DMS153 treated with DMSO at 0.1 percent for 48 hours (cell line): ENCODE data around the gene MAT1A.
"Not testable (repeated sequence)": the region's sequence is repeated elsewhere in the genome, so short reads cannot be mapped to it uniquely, and the experiment has no call there.

Experiments used
- DNase-seq: peaks from one replicate; lab custom pipeline; 2025; ENCODE audit not compliant: unreplicated experiment; lab: John Stamatoyannopoulos, UW

MAT1A gene

DNA sequence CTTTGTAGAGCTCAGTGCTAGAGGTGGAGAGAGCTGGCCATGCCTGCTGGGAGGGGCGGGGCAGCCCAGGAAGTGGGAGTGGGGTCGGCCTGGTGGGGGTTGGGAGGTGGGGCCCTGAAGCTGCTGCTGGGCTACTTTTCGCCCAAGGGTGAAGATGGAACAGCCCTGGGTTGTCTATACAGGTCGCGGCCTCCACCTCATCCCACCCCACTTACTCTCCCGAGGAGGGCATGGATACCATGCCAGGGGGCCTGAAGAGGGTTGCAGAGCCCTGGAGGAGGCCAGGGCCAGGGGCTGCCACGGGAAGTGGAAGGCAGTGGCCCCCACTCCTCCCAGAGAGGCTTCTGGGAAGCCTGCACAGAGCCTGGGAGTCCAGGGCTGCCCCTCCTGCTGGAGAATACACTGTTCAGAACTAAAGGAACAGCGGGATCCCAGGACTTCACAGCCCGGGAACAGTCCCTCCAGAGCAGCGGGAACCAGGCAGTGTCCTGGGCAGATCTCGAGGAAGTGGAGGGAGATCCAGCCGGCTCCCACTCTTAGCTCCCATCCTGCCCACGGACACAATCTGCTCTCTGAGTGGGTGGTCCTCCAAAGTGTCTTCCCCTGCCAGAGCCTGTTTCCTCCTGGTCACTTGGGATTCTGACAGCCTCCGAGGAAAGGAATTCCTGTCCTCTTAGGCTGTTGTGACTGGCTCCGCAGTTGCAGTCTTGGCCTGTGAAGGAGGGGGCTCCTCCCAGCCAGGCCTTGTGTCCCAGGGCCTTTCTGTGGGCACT is 23.5 kb downstream of the MAT1A start:
- no peak for DNase-seq

DNA sequence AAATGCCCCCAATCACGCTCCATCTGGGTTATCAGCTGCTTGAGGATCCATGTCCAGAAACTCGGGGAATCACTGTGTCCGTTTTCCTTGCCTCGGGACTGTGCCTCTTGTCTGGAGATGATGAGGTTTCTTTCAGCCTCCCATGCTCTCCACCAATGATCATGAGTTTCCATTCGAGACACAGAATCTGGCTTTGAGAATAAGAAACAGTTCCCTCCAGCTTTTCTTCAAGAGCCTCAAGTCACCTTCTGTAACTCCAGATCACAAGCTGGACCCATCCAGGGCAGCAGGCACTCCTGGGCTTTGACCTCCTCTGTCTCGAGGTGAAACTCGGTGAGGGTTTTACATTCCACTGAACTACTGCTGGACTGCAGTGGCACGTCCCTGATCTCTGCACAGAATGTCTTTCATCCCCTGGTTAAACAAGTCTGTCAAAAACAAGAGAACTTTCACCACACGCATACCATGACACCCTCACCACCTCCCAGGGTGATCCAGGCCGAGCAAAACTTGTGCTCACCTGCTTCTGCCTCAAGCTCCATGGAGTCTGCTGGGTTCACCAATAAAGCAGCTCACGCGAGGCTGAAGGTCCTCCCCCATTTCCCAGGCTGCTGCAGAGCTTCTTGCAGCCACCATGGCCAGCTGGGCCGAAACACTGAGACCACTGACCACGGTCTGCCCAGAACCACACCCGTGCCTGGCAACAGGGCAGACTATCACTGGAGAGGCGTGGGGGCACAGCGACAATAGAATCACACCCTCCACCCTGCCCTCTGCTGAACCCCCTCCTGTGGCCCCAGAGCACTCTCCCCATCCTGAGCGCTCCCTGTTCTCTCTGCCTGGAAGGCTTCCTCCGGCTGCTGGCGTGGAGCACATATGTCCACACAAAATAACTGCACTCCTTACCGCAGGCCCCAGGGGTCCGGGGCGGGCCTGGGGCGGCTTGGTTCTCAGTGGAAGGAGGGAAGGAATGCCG is 25.1 kb downstream of the MAT1A start:
- no peak for DNase-seq

DNA sequence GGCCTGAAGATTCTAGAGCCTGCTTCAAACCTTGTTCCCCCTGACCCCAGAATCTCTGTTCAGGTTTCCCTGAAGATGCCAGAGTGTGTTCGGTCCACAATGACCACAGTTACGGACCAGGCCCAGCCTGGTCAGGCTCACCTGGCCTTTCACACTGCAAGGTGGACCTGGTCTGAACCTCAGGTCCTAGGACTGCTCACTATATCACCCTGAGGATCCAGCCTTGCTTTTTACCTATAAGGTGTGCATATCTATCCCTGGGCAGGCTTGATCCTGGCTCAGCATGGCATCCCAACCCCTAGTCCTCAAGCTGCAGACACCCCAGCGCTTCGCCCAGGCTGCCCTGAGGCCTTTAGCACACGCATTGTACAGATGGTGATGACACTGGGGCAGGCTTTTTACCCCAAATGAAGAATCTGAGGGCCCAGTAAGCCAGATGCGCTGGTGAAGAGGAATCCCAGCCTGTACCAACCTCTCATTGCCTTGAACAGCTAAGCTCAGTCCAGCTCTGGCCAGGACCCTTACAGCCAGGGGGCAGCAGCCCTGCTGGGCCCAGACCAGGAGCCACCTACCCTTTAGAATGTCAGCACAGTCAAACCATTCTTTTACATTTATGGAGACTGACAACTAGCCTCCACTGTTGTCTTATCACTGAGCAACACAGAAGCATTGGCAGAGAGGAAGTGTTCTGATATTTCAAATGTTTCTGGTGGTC is 28.0 kb downstream of the MAT1A start:
- no peak for DNase-seq

DNA sequence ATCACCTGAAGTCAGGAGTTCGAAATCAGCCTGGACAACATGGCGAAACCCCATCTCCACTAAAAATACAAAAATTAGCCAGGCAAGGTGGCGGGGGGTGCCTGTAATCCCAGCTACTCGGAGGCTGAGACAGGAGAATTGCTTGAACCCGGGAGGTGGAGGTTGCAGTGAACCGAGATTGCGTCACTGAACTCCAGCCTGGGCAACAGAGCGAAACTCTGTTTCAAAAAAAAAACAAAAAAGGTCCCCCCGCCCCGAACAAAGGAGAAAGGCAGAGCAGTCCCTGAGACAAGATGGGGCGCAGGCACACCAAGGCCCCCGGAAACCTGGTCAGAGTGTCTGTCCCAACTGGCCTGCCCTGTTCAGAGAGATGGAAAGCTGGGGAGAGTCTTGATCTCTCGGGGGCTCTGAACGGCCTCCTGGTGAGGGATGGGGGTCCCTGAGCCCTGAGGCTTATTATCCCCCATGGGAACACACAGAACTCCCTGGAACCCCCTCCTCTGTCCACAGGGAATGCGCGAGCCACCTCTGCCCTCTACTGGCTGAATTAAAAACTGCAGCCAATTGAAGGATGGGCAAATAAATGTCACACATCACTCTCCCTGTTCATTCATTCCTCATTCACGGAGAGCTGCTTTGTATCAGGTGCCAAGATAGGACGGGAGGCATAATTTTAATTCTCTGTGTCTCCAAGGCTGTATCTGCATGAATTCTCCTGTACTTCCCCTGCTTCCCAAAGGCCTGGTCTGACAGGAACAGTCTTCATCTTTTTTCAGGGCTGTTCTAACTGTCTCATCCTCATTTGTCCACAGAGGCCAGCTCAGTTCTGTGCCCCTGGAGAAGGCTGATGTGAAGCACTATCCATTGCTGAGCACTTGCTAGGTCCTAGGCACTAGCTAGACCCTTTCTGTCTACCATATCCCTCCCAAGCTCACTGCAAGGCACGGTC is 28.9 kb downstream of the MAT1A start:
- peak; percentile 16 for DNase-seq

DNA sequence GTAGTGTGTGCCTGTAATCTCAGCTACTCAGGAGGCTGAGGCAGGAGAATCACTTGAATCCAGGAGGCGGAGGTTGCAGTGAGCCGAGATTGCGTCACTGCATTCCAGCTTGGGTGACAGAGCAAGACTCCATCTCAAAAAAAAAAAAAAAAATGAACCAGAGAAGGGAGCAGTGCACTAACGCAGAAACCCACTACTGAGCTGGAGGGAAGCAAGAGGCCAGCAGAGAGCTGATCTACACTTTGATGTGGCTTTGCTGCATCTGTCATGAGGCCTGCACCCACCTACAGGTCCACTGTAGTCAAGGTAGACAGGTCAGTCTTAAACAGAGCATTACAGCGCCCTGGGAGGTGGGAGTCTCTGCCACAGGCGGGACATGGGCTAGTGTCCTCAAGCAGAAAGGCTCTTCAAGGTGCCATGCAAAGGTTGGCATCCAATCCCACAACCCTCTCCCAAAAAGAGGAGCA is 30.0 kb downstream of the MAT1A start:
- no peak for DNase-seq

DNA sequence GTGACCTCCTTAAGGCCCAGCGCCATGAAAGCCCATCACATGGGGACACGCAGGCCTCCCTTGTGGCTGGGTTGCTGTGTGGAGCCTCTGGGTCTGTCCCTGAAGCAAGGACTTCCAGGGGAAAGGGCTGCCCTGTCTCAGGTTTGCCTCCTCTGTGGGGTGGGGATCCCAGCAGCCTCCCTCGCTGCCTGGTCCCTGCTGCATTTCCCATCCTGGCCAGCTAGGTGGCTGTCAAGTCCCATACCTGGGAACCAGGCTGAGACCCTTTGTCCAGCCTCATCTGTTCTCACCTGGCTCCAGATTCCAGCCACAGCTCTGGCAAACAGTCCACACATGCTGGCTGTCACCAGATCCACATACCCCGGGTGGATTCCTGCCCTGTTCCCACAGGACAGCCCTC is 32.7 kb downstream of the MAT1A start:
- DNase-seq, result not testable (repeated sequence)

DNA sequence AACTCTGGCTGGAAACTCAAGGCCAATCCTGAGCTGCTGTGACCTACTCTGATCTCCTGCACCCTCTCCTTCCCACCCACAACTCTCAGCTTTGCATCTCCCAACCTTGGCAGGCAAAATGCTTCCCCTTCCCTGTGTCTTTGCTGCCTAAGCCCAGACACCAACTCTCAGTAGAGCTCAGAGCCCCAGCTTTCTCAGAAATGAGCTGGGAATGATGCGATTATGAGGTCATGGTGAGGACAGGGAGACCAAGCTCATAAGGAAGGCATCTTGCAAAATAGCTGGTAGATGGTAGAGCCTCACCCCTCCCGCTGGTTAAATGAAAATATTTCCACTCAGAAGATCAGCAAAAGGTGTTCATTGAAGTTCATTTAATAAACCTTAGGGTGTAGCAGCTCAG is 34.7 kb downstream of the MAT1A start:
- not testable (repeated sequence) for DNase-seq

DNA sequence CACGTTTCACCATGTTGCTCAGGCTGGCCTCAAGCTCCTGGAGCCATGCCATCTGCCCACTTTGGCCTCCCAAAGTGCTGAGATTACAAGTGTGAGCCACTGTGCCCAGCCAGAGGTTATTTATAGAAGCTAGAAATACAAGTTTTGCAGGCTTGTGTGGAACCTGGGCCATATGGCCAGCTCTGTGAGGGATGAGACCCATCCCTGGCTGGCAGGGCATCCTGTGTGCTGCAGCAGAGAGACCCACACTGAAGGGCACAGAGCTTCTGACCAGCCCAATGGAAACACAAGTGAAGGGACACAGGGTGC is 35.5 kb downstream of the MAT1A start:
- peak; percentile 22 for DNase-seq

DNA sequence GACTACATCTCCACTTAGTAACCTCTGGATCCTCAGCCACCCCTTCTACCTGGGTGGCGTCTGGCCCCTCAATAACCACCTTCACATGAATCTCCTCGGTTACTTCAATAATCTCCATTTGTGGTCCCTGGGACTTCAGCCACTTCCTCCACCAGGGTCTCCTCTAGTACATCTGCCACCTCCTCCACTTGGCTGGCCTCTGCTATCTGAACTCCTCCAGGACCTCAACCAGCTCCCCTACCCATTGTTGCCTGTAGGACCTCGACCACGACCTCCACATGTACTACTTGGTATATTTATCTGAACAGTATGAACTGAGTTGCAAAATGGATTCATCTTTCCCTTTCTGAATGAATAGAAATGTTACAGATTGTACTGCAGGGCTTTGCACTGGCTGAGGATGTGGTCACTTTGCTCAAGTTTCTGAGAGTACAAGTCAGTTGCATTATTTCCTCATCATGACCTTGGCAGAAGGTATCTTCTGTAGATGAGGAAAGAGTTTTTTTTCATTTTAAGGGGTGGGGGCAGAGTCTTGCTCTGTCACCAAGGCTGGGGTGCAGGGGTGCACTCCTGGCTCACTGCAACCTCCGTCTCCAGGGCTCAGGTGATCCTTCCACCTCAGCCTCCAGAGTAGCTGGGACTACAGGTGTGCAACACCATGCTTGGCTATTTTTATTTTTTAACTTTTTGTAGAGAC is 36.0 kb downstream of the MAT1A start:
- no peak for DNase-seq

DNA sequence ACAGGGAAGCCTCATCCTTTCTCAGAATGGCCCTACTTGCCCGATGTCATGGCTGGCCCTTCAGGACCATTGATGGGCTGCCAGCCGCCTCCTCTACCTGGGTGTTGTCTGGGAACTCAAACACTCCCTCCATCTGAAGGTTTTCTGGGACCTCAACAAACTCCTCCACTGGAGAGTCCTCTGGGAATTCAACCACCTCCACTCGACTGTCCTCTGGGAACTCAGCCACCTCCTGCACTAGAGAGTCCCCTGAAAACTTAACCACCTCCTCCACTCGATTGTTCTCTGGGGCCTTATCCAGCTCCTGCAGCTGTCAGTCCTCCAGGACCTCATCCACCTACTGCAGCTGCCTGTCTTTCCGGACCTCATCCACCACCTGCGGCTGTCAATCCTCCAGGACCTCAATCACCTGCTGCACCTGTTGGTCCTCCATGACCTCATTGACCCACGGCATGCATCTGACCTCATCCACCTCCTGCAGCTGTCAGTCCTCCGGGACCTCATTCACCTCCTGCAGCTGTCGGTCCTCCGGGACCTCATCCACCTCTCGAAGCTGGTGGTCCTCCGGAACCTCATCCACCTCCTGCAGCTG is 37.1 kb downstream of the MAT1A start:
- DNase-seq, result no peak

DNA sequence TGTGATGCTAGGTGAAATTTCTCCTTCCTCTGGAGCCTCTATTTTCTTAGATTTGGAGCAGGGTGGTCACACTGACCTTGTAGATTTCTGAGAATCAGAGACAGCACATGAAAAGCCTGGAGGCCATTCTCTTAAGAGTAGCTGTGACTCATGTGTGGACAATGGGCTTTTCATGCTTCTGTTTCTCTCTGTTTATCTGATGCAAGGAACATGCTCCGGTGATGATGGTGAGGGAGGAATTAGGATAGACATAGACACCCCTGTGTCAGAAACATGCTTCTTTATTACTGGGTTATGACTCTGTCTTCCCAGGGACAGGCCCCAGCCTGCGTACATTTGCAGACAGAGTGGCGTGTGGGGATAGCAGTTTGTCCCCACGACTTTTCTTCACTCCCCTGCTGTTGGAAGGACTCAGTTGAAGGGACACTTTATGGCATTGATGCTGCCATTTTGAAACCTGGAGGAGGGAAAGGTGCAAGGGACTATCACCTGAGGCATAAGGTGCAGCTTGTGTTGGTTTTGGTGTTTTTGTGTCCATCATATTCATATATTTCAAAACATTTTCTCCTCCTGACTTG is 37.7 kb downstream of the MAT1A start:
- not testable (repeated sequence) for DNase-seq

DNA sequence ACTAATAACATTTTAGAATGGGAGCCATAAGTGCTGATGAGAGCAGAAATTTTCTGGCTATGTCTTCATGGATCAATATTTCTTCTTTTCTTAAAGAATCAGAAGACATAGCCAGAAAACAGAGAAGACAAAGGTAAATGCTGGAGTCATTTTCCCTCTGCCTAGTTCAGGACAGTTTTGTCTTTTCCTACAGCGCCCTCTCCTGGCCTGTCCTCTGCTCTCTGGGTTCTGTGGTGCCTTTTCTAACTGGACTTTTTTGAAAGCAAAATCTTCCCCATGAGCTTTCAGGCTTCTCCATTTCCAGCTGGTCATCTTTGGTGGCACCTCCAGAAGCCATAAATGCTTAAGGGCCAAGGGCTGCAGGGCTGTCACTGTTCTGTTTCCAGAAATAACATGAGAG is 39.1 kb downstream of the MAT1A start:
- DNase-seq, result not testable (repeated sequence)

DNA sequence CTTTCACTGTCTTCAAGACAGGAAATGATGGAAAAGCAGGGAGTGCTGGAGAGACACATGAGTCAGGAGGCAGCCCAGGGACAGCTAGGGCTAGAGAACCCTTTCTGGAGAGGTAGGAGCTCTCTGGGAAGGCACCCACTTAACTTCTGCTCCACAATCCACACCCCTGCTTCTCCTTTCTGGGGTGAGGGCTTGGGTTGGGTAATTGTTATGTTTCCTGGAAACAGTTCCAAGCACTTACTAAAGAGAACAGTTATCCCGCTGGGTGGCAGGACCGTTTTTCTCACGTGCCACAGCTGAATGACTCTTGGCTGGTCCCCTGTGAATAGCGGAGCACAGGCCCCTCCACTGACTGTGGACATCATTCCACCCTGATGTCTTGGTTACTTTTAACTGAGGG is 39.6 kb downstream of the MAT1A start:
- DNase-seq, result not testable (repeated sequence)

DNA sequence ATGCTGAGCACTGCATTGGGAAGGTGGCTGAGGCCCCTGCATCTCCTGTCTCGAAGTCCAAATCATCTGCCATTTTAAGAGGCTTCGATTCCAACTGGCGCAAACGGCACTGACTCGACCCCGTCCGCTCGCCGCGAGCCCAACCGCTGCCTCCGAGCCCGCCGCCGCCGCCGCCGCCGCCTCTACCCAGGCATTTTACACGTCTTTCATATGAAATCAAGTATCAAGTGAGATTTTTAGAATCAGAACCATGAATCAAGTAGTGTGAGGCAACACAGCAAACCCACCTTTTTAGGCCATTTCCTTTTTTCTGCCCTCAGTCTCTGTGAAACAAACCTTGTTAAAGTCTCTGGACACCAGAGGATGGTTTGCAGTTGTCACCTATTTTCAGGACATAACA is 41.8 kb downstream of the MAT1A start:
- not testable (repeated sequence) for DNase-seq

DNA sequence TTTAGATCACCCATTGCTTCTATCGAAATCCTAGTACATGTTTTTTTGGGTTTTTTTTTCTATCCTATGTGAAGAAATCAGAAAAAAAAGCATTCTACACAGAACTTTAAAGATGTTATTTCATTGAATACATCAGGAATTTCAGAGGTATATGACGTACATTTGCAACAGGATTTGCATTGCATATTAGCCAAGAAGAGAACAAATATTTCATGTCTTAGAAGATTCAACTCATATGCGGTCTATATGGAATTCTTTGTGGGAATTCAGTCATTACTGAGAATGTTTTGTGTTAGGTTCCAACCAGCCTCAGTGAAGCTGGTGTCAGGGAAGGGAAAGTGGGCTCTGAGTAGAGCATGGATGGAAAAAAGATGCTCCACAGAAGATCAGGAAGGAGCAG is 45.1 kb downstream of the MAT1A start:
- not testable (repeated sequence) for DNase-seq

DNA sequence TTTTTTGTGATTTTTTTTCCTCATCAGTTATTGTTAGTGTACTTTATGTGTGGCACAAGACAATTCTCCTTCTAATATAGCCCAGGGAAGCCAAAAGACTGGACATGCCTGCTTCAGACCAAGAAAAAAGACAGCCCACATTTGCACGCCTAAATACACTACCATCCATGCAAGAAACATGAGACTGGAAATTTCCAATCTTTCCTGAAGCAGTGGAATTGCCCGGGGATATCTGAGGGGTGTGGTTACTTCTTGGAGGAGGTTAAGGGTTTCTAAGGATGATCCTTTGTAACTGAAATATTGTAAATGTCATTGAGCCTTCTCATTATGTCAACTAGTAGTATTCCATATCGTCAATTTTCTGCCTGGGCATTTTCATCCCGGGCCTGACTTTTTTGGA is 47.1 kb downstream of the MAT1A start:
- DNase-seq, result not testable (repeated sequence)

DNA sequence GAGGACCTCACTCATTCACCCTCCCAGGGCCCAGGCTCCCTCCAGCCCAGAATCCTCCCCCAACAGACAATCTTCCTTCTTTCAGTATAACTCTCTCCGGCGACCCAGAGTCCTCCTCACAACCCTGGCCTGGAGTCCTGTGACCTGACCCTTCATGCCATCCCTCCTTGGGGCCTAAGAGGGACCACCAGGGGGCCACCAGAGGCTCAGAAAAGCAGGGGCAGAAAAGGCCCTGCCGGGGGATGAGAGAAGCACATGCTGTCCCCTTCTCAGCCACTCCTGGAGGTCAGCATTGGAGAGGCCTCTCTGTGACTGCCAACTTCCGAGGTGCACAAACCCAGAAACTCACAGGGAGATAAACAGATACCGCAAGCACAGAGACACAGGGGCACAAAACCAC is 53.0 kb downstream of the MAT1A start:
- DNase-seq, result not testable (repeated sequence)

DNA sequence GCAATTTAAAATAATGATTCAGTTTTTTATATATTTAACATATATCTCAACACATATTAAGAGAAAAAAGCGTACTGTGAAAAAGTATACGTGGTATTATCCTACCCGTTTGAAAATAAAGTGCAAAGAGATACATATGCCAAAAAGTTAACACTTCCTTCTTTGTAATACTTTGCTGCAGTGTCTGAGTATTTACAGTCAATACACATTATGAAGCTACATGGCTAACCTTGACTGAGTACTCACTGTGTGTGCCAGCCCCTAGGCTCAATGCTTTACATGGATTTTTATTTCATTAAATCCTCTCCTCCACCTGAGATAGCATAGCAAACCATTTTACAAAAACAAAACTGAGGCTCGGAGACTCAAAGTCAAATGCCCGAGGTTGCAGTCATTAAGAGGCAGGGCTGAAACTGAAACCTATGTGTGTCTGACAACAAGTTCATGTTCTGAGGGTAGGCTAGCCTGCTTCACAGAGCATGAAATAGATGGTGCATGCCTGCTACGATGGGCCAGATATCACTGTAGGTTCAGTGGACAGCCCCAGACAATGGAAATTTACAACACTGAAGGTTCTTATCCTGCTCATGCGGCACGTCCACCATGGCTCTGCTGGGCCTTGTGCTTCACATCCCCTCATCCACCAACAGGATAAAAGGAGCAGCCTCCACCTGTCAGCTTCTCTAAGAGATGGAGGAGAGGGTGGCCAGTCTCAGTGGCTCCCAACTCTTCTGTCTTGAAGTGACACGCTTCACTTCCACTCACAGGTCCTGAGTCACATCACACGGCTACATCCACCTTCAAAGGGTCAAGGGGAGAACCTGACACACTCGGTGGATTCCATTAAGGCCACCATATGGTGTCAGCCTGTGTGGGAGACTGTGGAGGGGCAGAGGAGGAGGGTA is 54.9 kb downstream of the MAT1A start:
- not testable (repeated sequence) for DNase-seq
